GM18502 (cell line): ENCODE results near the gene GPS2.

Source experiments
- ATAC-seq: cut with Tn5 transposase; IDR thresholded peaks from one replicate; pipeline ENCODE4 v1.9.1; 2021; ENCODE audit warnings: mild to moderate bottlenecking; ENCODE audit not compliant: unreplicated experiment, poor library complexity

The GPS2 gene

DNA sequence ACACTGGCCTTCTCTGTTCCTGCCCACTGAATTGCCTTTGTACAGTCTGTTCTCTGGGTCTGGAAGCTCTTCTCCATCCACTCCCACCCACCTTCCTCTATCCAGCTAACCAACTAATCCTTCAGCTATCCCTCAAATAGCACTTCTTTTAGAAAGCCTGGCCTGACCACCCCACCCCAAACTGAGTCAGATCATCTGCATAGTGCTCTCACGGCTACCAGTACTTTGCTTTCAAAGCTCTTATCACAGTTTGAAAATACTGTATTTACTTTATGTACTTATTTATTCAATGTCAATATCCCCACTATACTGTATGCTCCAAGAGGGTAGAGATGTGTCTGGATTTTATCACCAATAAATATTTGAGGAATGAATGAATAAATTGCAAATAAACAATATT, 48.4 kb downstream of the GPS2 start:
- ATAC-seq, result no peak

DNA sequence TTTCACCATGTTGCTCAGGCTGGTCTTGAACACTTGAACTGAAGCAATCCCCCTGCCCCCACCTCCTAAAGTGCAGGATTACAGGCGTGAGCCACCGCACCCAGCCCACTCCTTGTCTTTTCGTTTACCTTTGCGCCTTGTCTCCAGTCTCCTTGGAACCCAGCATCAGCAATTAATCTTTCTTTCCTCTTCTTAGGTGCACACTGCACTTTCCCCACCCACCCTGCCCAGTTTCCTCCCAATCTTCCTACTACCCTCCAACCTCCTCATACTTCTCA, 51.4 kb downstream of the GPS2 start:
- no peak for ATAC-seq

DNA sequence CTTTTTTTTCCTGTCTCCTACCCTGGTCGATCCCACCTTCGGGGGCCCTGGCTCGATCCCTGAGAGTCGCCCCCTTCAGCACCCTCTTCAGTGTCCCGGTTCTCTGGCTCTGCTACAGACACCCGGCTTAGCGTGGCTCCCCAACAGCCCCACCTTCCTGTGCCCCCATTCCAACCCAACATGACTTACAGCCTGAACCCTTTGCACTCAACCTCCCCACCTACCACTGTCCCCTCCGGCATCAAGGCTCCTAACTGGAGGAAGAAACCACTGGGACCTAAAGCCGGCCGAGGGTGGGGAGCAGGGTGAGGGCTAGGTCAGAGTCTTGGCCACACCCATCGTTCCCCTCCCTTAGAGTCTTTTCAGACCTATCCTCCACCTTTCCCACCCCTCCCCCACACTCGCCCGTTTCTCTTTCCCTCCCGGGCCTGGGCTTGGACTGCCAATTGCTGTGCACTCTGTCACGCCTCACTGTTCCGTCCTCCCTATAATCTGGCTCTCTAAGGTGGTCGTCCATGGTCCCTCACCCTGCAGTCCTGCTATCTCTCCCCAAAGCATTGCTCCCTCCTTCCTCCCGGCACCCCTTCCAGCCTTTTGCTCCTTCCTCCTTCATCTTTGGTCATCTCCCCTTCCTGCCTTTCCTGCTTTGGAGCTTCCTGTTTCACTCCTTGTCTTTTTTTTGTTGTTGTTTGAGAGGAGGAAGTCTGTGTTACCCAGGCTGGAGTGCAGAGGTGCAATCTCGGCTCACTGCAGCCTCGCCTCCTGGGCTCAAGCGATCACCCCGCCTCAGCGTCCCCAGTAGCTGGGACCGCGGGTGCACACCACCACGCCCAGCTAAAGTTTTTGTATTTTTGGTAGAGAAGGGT, 52.0 kb downstream of the GPS2 start:
- no peak for ATAC-seq
